Ovary (tissue), 3 donors: ENCODE results near the gene EHBP1.

Experiments used
- CTCF ChIP-seq, 3 donors: fragments of 450-650 bp in 2 of 3; fragments of 200-600 bp in 1 of 3; IDR thresholded peaks; one replicate each; pipeline versions ENCODE4 v1.5.1 to v1.8.0; 2016 to 2022; ENCODE audit warnings: antibody characterized with exemption in 3 of 3, mild to moderate bottlenecking in 1 of 3
- EP300 ChIP-seq: sonication (generic); formaldehyde crosslinking; IDR thresholded peaks from one replicate; pipeline ENCODE4 v1.6.1; 2017; ENCODE audit warnings: antibody characterized with exemption
- POLR2A ChIP-seq: fragments of 450-650 bp; IDR thresholded peaks from one replicate; pipeline ENCODE4 v1.6.1; 2017; ENCODE audit warnings: antibody characterized with exemption, mild to moderate bottlenecking, moderate library complexity
- donor health status: DM: no; HTN: no; CAD: no.

DNA sequence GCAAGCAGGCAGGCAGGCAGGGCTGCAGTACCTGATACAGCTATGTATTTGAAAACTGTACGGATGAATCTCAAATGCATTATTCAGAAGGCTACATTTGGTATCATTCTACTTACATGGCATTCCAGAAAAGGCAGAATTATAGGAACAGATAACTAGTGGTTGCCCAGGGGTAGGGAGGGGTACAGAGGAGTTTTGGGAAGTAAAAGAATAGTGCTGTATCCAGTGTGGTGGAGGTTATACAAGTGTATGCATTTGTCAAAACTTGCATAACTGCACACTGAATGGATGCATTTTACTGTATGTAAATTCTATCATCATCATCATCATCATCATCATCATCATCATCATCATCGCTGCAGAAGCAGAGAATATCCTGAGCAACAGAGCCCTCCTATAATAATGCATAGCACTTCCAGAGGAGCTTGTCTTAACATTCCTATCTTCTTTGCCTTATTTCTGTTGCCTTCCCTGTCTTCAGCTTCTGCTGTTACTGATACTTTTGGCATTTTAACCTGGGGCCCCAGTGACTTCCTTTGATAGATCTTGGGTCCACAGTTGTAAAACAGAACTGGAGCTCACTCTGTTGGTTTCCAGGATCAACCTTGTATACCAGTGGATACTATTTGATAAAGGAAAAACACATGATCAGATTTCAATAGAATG lies 189.6 kb downstream of the EHBP1 start:
- no peak for TF ChIP-seq POLR2A
- TF ChIP-seq CTCF (IDR thresholded peaks at IDR 0.05): no peak
- TF ChIP-seq EP300: no peak
